Testis (tissue), 3 donors: ENCODE measurements around the gene IFFO2. TPM values are rescaled to one million over a fixed set of nuclear protein-coding genes. Genes with fewer than 3 reads are reported as not detected.

ENCODE experiments used
- DNase-seq: peaks from one replicate; pipeline ENCODE4 v3.0.0-alpha.2; 2019
- H3K27ac ChIP-seq, 2 donors: fragments of 200-600 bp; sonication (generic); one replicate each; pipeline ENCODE4 v1.5.1; 2019
- H3K27me3 ChIP-seq: fragments of 200-600 bp; sonication (generic); one replicate; pipeline ENCODE4 v1.5.1; 2019
- H3K36me3 ChIP-seq: fragments of 200-600 bp; sonication (generic); one replicate; pipeline ENCODE4 v1.5.1; 2017; ENCODE audit warnings: low read depth; ENCODE audit errors: missing control alignments
- H3K4me1 ChIP-seq: fragments of 200-600 bp; sonication (generic); one replicate; pipeline ENCODE4 v1.5.1; 2019
- H3K4me3 ChIP-seq, 2 donors: fragments of 200-600 bp; sonication (generic); one replicate each; pipeline ENCODE4 v1.5.1; 2017 to 2019
- H3K9me3 ChIP-seq: fragments of 200-600 bp; sonication (generic); one replicate; pipeline ENCODE4 v1.5.1; 2017
- CTCF ChIP-seq, 3 experiments: fragments of 450-650 bp in 2 of 3; fragments of 200-600 bp in 1 of 3; sonication (generic) in 1 of 3; IDR thresholded peaks; one replicate each; pipeline ENCODE4 v1.5.1; 2016 to 2019; ENCODE audit warnings: antibody characterized with exemption in 3 of 3, mild to moderate bottlenecking in 2 of 3, moderate library complexity in 1 of 3
- POLR2A ChIP-seq: fragments of 450-650 bp; IDR thresholded peaks from one replicate; pipeline ENCODE4 v1.6.1; 2017; ENCODE audit warnings: antibody characterized with exemption, mild to moderate bottlenecking, moderate library complexity
- WGBS, 2 donors: methylation state at CpG; one replicate each; pipeline ENCODE4 v1.1.5; 2018; 5-methylcytosine and 5-hydroxymethylcytosine counted together
- intact Hi-C: fragments of 100-400 bp; cut with DNase I; formaldehyde crosslinking; loops from one replicate; pipeline ENCODE4 v1.15.1; 2023; ENCODE audit warnings: low total_unique reads
- polyA plus RNA-seq: library from polyadenylated mRNA; stranded (reverse); fragments of 350-450 nt; fragmentation: Illumina TruSeq; extraction: RNeasy Lipid Tissue Mini Kit (QIAGEN cat#74804); gene quantifications from one replicate; pipeline ENCODE4 v1.2.3, GENCODE V29; 2014; ENCODE audit warnings: low read depth, low replicate concordance; ENCODE audit not compliant: insufficient read depth
- total RNA-seq, 2 donors: library from RNA; depleted of rRNA; stranded (reverse); fragments of >200 nt; gene quantifications; one replicate each; pipeline ENCODE4 v1.2.3, GENCODE V29; 2016

IFFO2 gene
- total and polyA plus RNA-seq, 3 donors from 2014 or later, result 5.0 to 8.5 (median 5.6) TPM

GRCh38 chr1:18861590-18861989 is 94.9 kb downstream of the IFFO2 start:
- H3K36me3 ChIP-seq, result no peaks in the 10 kb centered on the region
- H3K4me3 ChIP-seq, result no peak overlapping the region
- 74 to 77% methylated on average over 3 to 8 of the region's 8 CpGs for WGBS, 2 donors
- H3K27ac ChIP-seq, result no peak overlapping the region
- intact Hi-C loops, result no loop called here
- no peaks in the 10 kb centered on the region for H3K27me3 ChIP-seq
- no peak for DNase-seq
- no peaks in the 10 kb centered on the region for H3K4me1 ChIP-seq
- TF ChIP-seq POLR2A (no peak), CTCF (IDR thresholded peaks at IDR 0.05) (no peak)
- no peaks in the 10 kb centered on the region for H3K9me3 ChIP-seq

- 73 to 81% methylated on average over 9 of the region's 9 CpGs for WGBS, 2 donors
- no peaks in the 10 kb centered on the region for H3K27me3 ChIP-seq
- no peak overlapping the region for H3K27ac ChIP-seq
- DNase-seq, result no peak
- intact Hi-C loops, result no loop called here
- no peaks in the 10 kb centered on the region for H3K4me1 ChIP-seq
- no peaks in the 10 kb centered on the region for H3K9me3 ChIP-seq
- no peaks in the 10 kb centered on the region for H3K36me3 ChIP-seq
- no peak for TF ChIP-seq POLR2A
- no peak for TF ChIP-seq CTCF (IDR thresholded peaks at IDR 0.05)
- H3K4me3 ChIP-seq, result no peak overlapping the region
These were observed 95.4 kb downstream of the IFFO2 start for GRCh38 chr1:18861082-18861481.

GRCh38 chr1:18859560-18859959 is 96.9 kb downstream of the IFFO2 start, which contains the start of gene TAS1R2:
TAS1R2 (minus strand) TSS chr1:18859660; CDS start chr1:18859660, 0 bp downstream.
- Histone ChIP-seq H3K9me3 (no peaks in the 10 kb centered on the region), H3K27ac (no peak within 1 kb of the TSS), H3K4me1 (no peaks in the 10 kb centered on the region), H3K36me3 (no peaks in the 10 kb centered on the region), H3K27me3 (no peaks in the 10 kb centered on the region), H3K4me3 (no peak within 1 kb of the TSS)
- 67 to 73% methylated on average over 3 to 4 of the region's 4 CpGs for WGBS, 2 donors
- no peak for DNase-seq
- TF ChIP-seq POLR2A (no peak), CTCF (IDR thresholded peaks at IDR 0.05) (no peak)
- intact Hi-C loops, result no loop called here

GRCh38 chr1:18858070-18858688 is 98.3 kb downstream of the IFFO2 start:
- no peaks in the 10 kb centered on the region for H3K9me3 ChIP-seq
- no peaks in the 10 kb centered on the region for H3K4me1 ChIP-seq
- intact Hi-C loops, result no loop called here
- TF ChIP-seq CTCF (IDR thresholded peaks at IDR 0.05) (no peak), POLR2A (no peak)
- no peak overlapping the region for H3K27ac ChIP-seq
- H3K36me3 ChIP-seq, result no peaks in the 10 kb centered on the region
- no peaks in the 10 kb centered on the region for H3K27me3 ChIP-seq
- H3K4me3 ChIP-seq, result no peak overlapping the region
- DNase-seq, result no peak
- 92 to 93% methylated on average over 7 of the region's 7 CpGs for WGBS, 2 donors

- Histone ChIP-seq H3K27me3 (no peaks in the 10 kb centered on the region), H3K27ac (no peak overlapping the region), H3K36me3 (no peaks in the 10 kb centered on the region), H3K4me3 (no peak overlapping the region), H3K9me3 (no peaks in the 10 kb centered on the region), H3K4me1 (no peaks in the 10 kb centered on the region)
- TF ChIP-seq POLR2A (no peak), CTCF (IDR thresholded peaks at IDR 0.05) (no peak)
- 92 to 96% methylated on average over 1 of the region's 1 CpG for WGBS, 2 donors
- intact Hi-C loops, result no loop called here
- DNase-seq, result no peak
These were observed 100.0 kb downstream of the IFFO2 start for GRCh38 chr1:18856435-18856834.
